ENCODE results near the gene B3GNT9.

The B3GNT9 gene

DNA sequence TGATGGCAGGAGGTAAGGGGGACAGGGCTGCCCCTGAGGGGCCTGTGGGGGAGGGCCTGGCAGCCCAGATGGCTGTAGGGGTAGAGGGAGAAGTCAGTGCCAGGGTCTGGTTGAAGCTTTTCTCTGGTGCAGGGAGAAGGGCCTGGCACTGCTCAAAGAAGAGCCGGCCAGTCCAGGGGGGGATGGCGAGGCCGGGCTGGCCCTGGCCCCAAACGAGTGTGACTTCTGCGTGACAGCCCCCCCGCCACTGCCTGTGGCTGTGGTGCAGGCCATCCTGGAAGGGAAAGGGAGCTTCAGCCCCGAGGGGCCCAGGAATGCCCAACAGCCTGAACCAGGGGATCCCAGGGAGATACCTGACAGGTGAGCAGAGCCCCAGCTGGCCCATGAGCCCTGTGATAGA is 16.8 kb upstream of the B3GNT9 start:
- DNase-seq (ENCODE audit: low read depth), result no peak

DNA sequence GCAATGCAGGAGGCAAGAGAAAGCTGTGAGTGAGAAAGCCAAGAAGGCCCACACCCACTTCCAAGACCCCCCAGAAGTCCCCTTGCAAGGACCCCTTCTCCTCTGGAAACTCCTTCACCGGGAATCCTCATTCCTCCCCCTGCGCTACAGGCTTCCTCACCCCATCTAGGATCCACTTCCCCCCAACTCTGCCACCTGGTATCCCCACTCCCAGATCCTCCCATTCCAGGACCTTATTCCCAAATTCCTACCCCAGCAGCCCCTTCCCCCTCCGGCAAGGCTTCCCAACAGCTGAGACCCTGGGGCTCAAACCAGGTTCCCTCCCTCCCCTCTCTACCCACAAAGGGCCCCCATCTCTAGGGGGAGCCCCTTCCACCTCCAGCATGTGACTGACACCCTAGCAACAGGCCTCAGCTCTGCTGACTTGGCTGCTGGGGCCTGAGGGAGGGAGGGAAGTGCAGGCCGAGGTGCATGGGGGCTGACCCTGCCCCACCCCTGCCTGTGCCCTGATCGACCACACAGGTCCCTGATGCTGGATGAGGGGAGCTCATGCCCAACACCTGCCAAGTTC is 15.9 kb upstream of the B3GNT9 start:
- no peak for DNase-seq (ENCODE audit: low read depth)

- DNase-seq (ENCODE audit: low read depth), result no peak
These were observed 15.3 kb upstream of the B3GNT9 start for GRCh38 chr16:67166110-67166547.

DNA sequence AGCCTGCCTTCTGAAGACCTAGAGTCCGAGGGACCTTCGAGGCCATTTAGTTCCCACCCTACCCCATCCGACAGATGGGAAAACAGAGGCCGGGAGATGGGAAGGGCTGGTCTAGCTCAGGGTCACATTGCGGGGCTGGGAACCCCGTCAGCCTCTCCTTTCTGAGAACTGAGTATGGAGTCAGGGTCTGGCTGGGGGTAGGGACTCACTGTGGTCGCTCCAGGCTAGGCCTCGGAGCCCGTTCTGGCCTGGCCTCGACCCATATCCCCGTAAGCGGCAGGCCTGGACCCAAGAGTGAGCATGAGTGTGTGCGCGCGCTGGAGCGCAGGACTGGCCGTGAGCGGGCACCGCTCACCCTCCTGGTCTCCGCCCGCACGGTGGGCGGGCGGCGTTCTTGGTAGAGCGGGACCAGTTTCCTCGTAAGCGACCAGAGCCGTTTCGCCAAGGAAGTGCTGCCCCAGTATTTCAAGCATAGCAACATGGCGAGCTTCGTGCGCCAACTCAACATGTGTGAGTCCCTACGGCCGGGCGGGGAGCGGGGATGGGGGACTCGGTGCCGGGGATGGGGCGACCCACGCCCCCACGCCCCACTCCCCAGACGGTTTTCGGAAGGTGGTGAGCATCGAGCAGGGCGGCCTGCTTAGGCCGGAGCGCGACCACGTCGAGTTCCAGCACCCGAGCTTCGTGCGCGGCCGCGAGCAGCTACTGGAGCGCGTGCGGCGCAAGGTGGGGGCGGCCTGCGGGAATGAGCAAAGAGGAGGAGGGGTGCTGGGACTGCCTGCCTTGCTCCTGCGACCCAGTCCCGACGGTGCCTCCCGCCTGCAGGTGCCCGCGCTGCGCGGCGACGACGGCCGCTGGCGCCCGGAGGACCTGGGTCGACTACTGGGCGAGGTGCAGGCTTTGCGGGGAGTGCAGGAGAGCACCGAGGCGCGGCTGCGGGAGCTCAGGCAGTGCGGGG is 14.6 kb upstream of the B3GNT9 start:
- no peak for DNase-seq (ENCODE audit: low read depth)

GRCh38 chr16:67164599-67165061 is 13.8 kb upstream of the B3GNT9 start, which contains the start of gene HSF4:
Gene HSF4 (plus strand): TSS chr16:67164745. CDS start chr16:67164812, 67 bp downstream.
- no peak for DNase-seq (ENCODE audit: low read depth)

DNA sequence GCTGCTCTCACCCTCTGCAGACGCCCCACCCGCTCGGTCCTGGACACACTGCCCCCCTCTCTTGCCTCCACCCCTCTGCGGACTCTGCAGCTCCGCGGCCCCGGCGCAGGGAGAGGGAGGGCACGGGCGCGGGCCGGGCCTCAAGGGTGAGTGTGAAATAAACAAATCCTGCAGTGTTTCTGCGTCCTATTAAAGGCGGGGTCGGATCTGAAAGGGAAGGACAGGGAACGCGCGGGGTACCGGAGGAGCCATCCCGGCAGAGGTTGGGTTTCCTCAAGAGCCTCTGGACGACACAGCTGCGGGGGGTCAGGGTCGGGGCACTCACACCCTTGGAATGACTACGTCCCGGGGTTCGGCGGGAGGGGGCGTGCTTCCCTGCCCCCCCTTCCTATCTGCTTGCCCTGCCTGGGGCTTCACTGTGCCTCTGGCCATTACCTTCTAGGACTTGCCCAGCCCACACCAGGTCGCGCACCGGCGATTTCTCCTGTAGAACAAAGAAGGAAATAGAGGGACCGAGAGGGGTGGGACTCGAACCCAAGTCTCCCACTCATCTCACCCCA is 13.3 kb upstream of the B3GNT9 start:
- DNase-seq (ENCODE audit: low read depth), result no peak

DNA sequence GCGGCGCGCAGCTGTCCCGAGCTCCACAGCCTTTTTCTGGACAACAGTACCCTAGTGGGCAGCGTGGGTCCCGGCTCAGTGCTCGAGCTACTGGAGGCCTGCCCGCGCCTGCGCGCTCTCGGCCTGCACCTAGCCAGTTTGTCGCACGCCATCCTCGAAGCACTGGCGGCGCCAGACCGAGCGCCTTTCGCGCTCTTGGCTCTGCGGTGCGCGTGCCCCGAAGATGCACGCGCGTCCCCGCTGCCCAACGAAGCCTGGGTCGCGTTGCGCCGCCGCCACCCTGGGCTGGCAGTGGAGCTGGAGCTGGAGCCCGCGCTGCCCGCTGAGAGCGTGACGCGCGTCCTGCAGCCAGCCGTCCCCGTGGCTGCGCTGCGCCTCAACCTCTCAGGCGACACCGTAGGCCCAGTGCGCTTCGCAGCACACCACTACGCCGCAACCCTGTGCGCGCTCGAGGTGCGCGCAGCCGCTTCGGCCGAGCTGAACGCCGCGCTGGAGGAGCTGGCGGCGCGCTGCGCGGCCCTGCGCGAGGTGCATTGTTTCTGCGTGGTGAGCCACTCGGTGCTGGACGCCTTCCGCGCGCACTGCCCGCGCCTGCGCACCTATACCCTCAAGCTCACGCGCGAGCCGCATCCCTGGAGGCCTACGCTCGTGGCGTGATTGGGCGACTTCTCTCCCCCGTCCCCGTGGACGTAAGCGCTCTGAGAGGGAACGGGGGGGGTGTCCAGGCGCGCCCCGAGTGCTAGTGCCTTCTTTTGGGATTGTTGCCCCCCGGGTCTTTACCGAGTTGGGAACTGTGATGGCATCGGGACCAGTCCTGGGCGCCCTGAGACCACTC is 12.6 kb upstream of the B3GNT9 start:
- peak; percentile 70 for DNase-seq (ENCODE audit: low read depth)

DNA sequence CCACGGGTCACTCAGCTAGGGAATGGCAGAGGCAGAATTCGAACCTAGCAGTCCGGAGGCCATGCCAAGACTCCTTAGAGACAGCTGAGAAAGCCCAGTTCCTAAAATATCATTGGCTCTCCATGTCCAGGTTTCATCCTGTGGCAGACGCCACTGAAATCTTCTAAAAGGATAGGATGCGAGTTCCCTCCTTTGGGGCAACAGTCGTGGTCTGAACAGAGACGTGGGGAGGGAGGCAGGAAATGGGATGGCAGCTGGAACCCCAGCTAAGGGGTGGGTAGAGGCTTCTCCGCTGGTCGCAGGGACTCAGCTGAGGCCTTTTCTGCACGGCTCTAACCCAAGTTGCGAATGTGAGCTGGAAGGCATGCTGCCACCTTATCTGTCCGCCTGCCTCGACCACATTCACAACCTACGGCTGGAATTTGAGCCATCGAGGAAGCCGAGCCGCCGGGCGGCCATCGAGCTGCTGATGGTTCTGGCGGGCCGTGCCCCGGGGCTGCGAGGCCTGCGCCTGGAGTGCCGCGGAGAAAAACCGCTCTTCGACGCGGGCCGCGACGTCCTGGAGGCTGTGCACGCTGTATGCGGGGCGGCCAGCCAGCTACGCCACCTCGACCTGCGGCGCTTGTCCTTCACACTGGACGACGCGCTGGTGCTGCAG is 11.8 kb upstream of the B3GNT9 start:
- DNase-seq (ENCODE audit: low read depth), result peak; percentile 68

DNA sequence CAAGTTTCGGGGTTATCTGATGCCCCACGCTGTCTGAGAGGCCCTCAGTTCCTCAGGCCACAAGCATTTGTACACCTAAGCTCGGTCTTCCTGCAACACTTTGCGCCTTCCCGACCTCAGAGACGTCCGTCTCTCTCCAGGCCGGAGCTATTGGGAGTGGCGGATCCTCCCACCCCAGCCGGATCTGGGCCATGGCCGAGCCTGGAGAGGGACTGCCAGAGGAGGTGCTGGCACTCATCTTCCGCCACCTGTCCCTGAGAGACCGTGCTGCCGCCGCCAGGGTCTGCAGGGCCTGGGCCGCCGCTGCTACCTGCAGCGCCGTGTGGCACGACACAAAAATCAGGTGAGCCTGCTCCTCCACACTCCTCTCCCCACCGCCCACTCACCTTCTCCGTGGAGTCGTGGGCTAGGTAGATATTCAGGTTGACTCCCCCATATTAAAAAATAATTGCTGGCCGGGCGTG is 10.8 kb upstream of the B3GNT9 start:
- DNase-seq (ENCODE audit: low read depth), result no peak

- DNase-seq (ENCODE audit: low read depth), result no peak
These were observed 8.1 kb upstream of the B3GNT9 start for GRCh38 chr16:67158637-67159600.

DNA sequence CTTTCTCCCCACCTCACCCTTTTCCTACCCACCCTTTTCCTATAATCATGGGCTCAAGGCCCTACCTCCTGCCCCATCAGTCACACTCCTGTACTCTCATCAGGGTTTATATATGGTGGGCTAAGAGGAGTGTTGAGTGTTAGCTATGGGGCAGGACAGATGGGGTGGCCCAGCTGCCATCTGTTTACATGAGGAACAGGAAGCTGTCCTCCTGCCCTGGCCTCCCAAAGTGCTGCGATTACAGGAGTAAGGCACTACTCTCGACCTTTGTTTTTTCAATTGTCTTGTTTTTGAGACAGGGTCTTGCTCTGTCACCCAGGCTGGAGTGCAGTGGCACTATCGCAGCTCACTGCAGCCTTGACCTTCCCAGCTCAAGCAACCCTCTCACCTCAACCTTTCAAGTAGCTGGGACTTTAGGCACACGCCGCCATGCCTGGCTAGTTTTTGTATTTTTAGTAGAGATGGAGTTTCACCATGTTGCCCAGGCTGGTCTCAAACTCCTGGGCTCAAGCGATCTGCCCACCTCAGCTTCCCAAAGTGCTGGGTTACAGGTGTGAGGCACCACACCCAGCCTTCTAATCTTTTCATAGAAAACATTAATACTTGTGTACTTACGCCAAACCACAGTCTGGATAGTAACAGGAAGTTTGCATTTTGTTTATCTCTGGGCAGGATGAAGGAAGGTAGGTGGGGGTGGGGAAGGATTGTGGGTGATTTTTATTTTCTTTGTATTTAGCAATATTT is 7.3 kb upstream of the B3GNT9 start:
- DNase-seq (ENCODE audit: low read depth), result no peak

DNA sequence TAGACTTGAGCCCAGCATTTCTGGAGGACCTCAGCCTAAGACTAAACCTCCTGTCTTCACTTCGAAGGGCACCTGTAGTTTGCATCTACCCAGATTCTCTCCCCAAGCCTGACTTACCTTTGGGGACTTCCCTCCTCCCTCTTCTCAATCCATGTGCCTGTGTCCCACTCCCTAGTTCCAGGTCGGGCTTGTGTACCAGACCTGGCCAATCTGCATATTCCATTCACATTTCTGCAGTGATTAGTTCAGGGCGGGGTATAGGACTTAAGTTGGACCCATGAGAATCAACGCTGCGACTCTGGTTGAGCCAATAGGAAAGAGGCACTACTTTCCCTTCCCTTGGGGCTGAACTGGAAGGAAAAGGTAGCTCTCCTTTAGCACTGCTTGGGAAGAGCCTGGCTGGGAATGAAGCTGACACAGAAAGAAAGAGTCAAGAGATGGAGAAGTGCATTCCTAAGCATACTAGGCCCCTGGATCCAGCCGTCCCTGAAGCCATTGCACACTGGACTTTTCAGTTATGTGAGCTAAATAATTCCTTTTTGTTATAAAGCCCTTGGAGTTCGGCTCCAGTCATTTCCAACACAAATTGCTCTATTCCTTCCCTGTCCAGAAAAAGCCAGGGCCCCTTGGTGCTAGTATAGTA is 6.4 kb upstream of the B3GNT9 start:
- no peak for DNase-seq (ENCODE audit: low read depth)

DNA sequence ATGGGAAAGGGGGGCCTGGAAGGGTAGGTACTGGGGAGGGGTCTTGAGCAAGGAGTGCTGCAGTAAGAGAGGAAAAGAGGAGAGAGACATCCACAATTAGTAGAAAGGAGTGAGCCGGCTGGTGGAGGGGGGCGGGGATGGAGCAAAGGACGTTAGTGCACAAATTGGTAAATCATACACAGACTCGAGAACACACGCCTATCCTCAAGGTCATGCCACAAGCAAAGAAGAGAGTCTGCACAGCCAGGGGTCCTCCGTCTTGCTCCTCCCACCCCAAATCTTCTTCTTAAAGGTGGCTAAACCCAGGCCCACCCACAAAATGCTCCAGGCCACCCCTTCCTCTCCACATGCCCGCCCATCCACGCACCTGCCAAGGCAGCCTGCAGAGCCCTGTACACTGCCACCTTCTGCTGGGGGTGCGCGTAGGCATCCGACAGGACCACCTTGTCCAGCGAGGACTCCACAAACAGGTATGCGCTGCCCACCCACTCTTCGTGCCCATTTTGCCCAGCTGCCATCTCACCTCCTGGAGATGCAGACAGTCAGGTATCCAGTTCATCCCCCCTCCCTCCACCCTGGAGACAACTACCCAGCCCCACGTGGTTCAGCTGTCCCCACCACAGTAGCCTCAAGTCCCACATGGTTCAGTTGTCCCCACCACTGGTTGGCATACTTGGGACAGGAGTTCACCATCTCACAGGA is 5.5 kb upstream of the B3GNT9 start:
- no peak for DNase-seq (ENCODE audit: low read depth)

GRCh38 chr16:67155295-67156142 is 4.7 kb upstream of the B3GNT9 start:
- peak; percentile 69 for DNase-seq (ENCODE audit: low read depth)

GRCh38 chr16:67154578-67155294 is 3.9 kb upstream of the B3GNT9 start:
- DNase-seq (ENCODE audit: low read depth), result no peak

DNA sequence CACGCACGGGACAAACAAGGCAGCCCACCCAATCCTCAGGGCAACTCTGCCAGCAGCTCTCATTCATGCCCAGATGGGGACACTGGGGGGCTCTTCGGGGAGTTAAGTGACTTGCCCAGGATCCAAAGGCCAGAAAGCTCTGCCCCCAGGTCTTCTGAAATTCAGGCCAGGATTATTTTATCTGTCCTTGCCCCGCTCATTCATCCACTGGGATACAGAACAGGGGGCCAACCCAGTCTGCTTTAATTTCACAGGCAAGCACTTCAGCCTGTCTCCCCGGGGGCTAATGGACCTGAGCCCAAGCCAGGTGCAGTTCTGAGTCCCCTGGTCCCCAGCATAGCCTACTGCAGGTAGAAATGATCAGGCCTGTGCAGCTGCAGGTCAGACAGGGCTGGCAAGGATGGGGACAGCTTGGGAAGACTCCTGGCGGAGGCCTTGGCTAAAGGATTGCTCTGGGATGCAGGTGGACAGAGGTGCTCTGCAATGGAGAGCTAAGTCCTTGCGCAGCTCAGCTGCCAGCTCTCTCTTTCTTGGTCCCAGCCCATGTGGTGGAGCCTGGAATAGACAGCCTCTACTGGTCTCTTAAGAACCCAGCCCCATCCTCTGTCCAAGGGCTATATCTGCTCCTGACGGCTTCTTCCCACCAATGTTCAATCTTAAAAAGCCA is 766 bp upstream of the B3GNT9 start:
- no peak for DNase-seq (ENCODE audit: low read depth)
